Ishikawa (cell line): ENCODE measurements around the gene CALN1.

Experiments
- CEBPB ChIP-seq: IDR thresholded peaks from 2 replicates; pipeline ENCODE4 v1.6.1; 2012
- CREB1 ChIP-seq: IDR thresholded peaks from 2 replicates; pipeline ENCODE4 v1.6.1; 2012; ENCODE audit warnings: low read depth
- EGR1 ChIP-seq: IDR thresholded peaks from 2 replicates; pipeline ENCODE4 v1.6.1; 2012
- EP300 ChIP-seq: IDR thresholded peaks from 2 replicates; pipeline ENCODE4 v1.6.1; 2012; ENCODE audit warnings: borderline replicate concordance
- FOXM1 ChIP-seq: IDR thresholded peaks from 2 replicates; pipeline ENCODE4 v1.6.1; 2012; ENCODE audit warnings: low read depth, borderline replicate concordance
- NFIC ChIP-seq: IDR thresholded peaks from 2 replicates; pipeline ENCODE4 v1.6.1; 2012
- RAD21 ChIP-seq: IDR thresholded peaks from 2 replicates; pipeline ENCODE4 v1.6.1; 2012; ENCODE audit warnings: low read depth
- TAF1 ChIP-seq: IDR thresholded peaks from 2 replicates; pipeline ENCODE4 v1.6.1; 2012; ENCODE audit warnings: low read depth, mild to moderate bottlenecking
- TCF12 ChIP-seq: IDR thresholded peaks from 2 replicates; pipeline ENCODE4 v1.6.1; 2012; ENCODE audit warnings: low read depth
- TEAD4 ChIP-seq: IDR thresholded peaks from 2 replicates; pipeline ENCODE4 v1.6.1; 2012
- YY1 ChIP-seq: IDR thresholded peaks from 2 replicates; pipeline ENCODE4 v1.6.1; 2012; ENCODE audit warnings: low read depth
- ZBTB7A ChIP-seq: IDR thresholded peaks from 2 replicates; pipeline ENCODE4 v1.6.1; 2012; ENCODE audit warnings: low read depth
- TF ChIP-seq, protein P1 (sequence below): IDR thresholded peaks from 2 replicates; pipeline ENCODE4 v1.6.1; 2012
- TF ChIP-seq, protein P2 (sequence below): IDR thresholded peaks from 2 replicates; pipeline ENCODE4 v1.6.1; 2012; ENCODE audit warnings: low read depth, mild to moderate bottlenecking
- TF ChIP-seq, protein P3 (sequence below): IDR thresholded peaks from 2 replicates; pipeline ENCODE4 v1.6.1; 2012

The CALN1 gene

DNA sequence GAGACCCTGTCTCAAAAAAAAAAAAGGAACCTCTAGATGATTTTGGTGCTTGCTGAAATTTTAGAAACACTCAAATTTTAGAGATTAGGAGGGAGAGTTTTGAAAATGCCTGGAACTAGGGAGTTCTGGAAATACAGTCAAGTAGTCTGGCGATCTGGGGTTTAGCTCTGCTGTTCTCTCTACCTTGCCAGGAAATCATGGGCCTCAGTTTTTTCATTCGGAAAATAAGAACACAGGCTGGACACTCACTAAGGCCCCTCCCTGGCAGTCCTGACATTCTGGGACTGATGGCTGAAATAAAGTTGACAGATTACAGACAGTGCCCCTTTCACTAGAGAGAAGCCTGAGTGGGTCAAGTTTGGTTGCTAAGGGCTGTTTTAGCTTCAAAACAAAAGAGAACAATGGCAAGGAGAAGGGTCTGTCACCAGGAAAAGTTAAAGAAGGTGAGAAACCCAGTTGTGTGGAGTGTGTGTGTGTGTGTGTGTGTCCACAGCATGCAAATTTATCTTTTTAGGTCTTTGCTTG lies 25.0 kb upstream of the CALN1 start:
- TF ChIP-seq, protein P1, sequence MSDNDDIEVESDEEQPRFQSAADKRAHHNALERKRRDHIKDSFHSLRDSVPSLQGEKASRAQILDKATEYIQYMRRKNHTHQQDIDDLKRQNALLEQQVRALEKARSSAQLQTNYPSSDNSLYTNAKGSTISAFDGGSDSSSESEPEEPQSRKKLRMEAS, result no peak
- no peak for TF ChIP-seq CEBPB
- TF ChIP-seq CREB1, result no peak

DNA sequence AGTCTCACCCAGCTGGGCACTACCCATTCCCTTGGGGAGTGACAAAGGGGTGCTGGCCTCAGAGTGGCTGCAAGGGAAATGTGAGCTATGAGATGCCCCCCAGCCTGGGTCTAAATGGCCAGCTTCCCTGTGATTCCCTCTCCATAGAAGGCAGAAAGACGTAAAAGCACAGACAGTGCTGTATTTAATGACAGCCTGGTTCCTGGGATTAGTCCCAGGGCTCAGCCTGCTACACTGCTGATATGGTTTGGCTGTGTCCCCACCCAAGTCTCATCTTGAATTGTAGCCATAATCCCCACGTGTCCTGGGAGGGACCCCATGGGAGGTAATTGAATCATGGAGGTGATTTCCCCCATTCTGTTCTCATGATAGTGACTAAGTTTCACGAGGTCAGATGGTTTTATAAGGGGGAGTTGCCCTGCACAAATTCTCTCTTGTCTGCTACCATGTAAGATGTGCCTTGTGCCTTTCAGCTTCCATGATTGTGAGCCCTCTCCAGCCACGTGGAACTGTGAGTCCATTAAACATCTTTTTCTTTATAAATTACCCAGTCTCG lies 23.9 kb upstream of the CALN1 start:
- TF ChIP-seq TCF12 (no peak), RAD21 (no peak), NFIC (no peak), FOXM1 (no peak), EP300 (no peak), TAF1 (no peak)
- TF ChIP-seq, protein P1, result no peak

DNA sequence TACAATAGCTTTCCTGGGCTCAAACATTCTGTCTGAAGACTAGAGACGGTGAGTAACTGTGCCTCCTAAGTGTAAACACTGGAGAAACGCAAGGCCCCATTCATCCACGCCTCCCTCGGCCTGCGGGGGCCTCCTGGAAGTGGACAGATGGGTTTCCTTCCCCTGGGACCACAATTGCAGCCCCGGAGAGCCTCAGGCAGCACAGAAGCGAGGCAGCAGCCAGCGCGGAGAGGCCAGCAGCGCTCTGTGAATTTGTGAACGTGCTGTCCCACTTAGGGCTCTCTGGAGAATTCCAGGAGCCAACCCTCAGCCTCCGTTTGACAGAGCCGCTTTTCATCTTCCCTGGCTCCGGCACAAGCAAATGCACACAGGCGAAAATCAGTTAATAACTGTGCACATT lies 23.2 kb upstream of the CALN1 start:
- TF ChIP-seq, protein P1, result no peak
- no peak for TF ChIP-seq TAF1
- no peak for TF ChIP-seq EGR1
- no peak for TF ChIP-seq CREB1
- TF ChIP-seq, protein P2, sequence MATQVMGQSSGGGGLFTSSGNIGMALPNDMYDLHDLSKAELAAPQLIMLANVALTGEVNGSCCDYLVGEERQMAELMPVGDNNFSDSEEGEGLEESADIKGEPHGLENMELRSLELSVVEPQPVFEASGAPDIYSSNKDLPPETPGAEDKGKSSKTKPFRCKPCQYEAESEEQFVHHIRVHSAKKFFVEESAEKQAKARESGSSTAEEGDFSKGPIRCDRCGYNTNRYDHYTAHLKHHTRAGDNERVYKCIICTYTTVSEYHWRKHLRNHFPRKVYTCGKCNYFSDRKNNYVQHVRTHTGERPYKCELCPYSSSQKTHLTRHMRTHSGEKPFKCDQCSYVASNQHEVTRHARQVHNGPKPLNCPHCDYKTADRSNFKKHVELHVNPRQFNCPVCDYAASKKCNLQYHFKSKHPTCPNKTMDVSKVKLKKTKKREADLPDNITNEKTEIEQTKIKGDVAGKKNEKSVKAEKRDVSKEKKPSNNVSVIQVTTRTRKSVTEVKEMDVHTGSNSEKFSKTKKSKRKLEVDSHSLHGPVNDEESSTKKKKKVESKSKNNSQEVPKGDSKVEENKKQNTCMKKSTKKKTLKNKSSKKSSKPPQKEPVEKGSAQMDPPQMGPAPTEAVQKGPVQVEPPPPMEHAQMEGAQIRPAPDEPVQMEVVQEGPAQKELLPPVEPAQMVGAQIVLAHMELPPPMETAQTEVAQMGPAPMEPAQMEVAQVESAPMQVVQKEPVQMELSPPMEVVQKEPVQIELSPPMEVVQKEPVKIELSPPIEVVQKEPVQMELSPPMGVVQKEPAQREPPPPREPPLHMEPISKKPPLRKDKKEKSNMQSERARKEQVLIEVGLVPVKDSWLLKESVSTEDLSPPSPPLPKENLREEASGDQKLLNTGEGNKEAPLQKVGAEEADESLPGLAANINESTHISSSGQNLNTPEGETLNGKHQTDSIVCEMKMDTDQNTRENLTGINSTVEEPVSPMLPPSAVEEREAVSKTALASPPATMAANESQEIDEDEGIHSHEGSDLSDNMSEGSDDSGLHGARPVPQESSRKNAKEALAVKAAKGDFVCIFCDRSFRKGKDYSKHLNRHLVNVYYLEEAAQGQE, result no peak
- TF ChIP-seq TCF12, result no peak
- TF ChIP-seq YY1, result no peak
- TF ChIP-seq TEAD4, result no peak
- TF ChIP-seq FOXM1, result no peak
- no peak for TF ChIP-seq NFIC
- TF ChIP-seq CEBPB, result no peak
- no peak for TF ChIP-seq EP300
- TF ChIP-seq, protein P3, sequence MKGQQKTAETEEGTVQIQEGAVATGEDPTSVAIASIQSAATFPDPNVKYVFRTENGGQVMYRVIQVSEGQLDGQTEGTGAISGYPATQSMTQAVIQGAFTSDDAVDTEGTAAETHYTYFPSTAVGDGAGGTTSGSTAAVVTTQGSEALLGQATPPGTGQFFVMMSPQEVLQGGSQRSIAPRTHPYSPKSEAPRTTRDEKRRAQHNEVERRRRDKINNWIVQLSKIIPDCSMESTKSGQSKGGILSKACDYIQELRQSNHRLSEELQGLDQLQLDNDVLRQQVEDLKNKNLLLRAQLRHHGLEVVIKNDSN, result no peak
- no peak for TF ChIP-seq RAD21
- TF ChIP-seq ZBTB7A, result no peak

DNA sequence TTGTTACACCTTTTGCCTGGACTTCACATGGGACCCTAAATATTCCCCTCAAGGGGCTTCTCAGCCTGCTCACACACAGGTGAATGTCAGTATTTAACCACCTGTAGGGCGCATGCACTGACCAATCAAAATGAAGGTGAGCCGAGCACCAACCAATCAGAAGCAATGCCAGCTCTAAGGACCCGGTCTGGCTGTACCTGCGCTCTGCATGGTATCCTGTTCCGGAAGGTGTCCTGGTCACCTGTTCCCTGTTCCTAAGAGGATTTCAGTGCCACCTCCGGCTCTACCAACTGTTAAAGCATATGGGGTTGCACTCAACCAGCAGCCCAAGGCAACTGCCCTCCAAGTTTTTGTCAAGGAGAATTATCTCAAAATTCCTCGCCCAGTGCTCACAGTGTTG lies 18.4 kb upstream of the CALN1 start:
- TF ChIP-seq NFIC (no peak), TCF12 (no peak), YY1 (no peak), ZBTB7A (no peak), CREB1 (no peak)
- TF ChIP-seq, protein P2, result no peak
- TF ChIP-seq, protein P3, result no peak

DNA sequence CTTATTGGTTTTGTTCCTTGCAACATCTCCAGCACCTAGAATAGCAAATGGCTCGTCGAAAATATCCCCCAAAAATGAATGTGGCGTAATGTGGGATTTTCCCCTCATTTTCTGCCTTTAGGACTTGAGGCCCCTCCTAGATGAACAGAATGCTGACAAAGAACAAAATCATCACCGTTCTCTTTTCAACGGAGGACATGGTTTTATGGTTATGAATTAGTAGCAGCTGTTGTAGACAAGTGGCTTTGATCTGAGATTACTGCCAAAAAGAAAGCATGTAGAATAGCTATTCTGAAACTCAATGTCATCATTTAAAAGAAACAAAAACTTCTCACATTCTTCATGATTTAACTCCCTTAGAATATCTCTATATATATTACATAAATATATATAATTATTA lies 17.2 kb upstream of the CALN1 start:
- TF ChIP-seq ZBTB7A (no peak), EP300 (no peak), TAF1 (no peak), EGR1 (no peak)
- TF ChIP-seq, protein P3, result no peak

DNA sequence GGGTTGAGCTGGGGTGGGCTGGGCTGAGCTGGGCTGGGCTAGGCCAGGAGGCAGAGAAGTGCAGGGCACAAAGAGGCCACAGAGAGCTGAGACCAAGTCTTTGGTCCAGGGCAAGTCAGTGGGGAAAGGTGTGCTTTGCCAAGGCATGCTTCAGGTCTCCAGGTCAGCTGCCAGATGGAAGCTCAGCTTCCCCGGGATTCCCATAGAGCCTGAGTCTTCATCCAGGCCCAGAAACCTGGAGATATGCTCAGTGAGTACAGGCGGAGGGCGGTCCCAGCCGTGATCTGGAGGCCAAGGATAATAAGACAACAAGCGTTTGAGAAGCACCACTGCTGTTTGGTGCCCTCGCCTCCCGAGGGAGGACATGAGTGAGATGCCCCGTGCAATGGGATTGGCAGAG lies 4.7 kb upstream of the CALN1 start:
- no peak for TF ChIP-seq EP300
- no peak for TF ChIP-seq YY1
- TF ChIP-seq, protein P3, result no peak
- no peak for TF ChIP-seq RAD21
- TF ChIP-seq NFIC, result no peak
